ENCODE measurements around the gene STK25.

- TF ChIP-seq, protein P1, sequence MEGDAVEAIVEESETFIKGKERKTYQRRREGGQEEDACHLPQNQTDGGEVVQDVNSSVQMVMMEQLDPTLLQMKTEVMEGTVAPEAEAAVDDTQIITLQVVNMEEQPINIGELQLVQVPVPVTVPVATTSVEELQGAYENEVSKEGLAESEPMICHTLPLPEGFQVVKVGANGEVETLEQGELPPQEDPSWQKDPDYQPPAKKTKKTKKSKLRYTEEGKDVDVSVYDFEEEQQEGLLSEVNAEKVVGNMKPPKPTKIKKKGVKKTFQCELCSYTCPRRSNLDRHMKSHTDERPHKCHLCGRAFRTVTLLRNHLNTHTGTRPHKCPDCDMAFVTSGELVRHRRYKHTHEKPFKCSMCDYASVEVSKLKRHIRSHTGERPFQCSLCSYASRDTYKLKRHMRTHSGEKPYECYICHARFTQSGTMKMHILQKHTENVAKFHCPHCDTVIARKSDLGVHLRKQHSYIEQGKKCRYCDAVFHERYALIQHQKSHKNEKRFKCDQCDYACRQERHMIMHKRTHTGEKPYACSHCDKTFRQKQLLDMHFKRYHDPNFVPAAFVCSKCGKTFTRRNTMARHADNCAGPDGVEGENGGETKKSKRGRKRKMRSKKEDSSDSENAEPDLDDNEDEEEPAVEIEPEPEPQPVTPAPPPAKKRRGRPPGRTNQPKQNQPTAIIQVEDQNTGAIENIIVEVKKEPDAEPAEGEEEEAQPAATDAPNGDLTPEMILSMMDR (IDR thresholded peaks at IDR 0.05), result no peak
- TF ChIP-seq POLR2A (IDR thresholded peaks at IDR 0.05), result no peak
Measured at GRCh38 chr2:241496904-241497877, 11.2 kb downstream of the STK25 start.
